ENCODE data around the gene ATXN1.

DNA sequence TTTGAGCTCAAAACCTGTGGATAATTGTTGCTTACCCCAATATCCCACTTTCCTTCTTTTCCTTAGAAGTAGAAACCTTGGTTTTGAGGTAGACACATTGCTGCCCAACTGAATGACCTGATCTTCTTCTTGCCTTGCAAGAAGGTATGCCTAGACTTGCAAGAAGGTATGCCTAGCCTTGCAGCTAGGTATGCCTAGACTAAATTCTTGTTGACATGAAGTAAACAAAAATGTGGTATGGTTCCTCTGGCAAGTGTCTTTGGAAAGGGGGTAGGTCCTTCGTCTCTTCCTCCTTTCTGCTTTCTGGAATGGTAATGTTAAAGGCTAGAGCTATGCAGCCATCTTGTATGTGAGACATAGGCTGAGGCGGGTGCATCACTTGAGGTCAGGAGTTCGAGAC lies 393.7 kb downstream of the ATXN1 start:
- TF ChIP-seq CTCF (IDR thresholded peaks at IDR 0.05): no peak
- no peak for TF ChIP-seq MAX (CRISPR knock-in tag; IDR thresholded peaks at IDR 0.05)
- TF ChIP-seq TCF7 (CRISPR knock-in tag; IDR thresholded peaks at IDR 0.05; ENCODE audit: low read depth): no peak
- TF ChIP-seq, protein P1, sequence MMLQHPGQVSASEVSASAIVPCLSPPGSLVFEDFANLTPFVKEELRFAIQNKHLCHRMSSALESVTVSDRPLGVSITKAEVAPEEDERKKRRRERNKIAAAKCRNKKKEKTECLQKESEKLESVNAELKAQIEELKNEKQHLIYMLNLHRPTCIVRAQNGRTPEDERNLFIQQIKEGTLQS (CRISPR knock-in tag; conservative IDR thresholded peaks at IDR 0.05): no peak
- TF ChIP-seq MLX (CRISPR knock-in tag; IDR thresholded peaks at IDR 0.05): no peak
- TF ChIP-seq RELA (CRISPR knock-in tag; IDR thresholded peaks at IDR 0.05; ENCODE audit: borderline replicate concordance): no peak
- TF ChIP-seq IRF2 (CRISPR knock-in tag; IDR thresholded peaks at IDR 0.05; ENCODE audit: borderline replicate concordance, low read depth): no peak
- no peak for TF ChIP-seq CREB1 (CRISPR knock-in tag; IDR thresholded peaks at IDR 0.05)
- no peak for TF ChIP-seq TP53 (CRISPR knock-in tag; IDR thresholded peaks at IDR 0.05)
- TF ChIP-seq SMAD4 (CRISPR knock-in tag; IDR thresholded peaks at IDR 0.05): no peak
- no peak for TF ChIP-seq ZNF138 (CRISPR knock-in tag; conservative IDR thresholded peaks at IDR 0.05)
- no peak for TF ChIP-seq E2F1 (CRISPR knock-in tag; IDR thresholded peaks at IDR 0.05)

Data from WTC11 (cell line).